RKO (cell line): Measurements from ENCODE around the gene RPGRIP1L.
A peak's percentile ranks its signal among the peaks of the same experiment; 100 is the strongest.
"Not testable (repeated sequence)": the region's sequence is repeated elsewhere in the genome, so short reads cannot be mapped to it uniquely, and the experiment has no call there.

ENCODE experiments used
- DNase-seq: peaks from one replicate; pipeline ENCODE4 v3.0.0-alpha.2; 2016; ENCODE audit warnings: low spot score

The RPGRIP1L gene

DNA sequence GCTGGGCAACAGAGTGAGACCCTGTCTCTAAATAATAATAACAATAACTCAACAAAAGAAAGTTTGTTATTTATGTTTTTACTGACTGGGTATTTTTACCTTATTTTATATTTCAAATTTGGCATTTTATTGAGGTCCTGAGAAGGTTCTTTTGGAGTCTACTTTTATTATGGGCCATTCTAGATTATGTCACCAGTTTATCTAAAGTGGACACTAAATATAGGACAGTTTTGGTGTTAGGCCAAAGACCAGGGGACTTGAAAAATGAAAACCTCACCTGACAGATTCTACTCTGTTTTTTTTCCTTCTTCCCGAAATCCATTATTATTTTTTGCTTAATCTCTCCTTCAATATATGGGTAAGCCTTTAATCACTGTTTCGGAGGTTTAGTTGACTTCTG, 8.4 kb upstream of the RPGRIP1L start:
- DNase-seq: no peak

DNA sequence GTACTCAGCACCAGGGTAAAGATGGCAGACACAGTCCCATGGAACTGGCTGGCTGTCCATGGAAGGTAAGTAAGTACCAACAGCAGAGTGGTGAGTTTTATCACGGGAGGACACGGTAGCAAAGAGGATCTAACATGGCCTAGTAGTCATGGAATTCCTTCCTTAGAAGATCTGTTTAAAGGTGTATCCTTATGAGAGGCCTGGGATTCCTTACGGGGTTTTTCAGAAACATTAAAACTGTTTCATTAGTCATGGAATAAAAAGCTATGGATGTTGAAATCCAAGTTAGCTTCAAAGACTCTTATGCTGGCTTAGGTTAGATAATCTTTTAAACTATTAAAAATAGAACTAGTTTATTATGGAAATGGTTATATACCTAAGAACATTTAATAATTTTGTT, 7.7 kb upstream of the RPGRIP1L start:
- DNase-seq: no peak

DNA sequence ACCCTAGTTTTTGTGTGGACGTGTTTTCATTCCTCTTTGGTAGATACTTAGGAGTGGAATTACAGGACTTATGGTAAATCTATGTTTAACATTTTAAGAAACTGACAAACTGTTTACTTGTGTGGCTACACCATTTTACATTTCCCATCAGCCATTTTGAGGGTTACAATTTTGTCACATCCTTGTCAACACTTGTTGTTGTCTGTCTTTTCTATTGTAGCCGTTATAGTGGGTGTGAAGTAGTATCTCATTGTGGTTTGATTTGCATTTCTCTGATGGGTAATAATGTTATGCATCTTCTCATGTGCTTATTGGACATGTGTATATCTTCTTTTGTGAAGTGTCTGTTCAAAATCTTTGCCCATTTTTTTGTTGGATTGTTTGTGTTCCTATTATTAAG, 4.8 kb upstream of the RPGRIP1L start:
- DNase-seq: no peak

DNA sequence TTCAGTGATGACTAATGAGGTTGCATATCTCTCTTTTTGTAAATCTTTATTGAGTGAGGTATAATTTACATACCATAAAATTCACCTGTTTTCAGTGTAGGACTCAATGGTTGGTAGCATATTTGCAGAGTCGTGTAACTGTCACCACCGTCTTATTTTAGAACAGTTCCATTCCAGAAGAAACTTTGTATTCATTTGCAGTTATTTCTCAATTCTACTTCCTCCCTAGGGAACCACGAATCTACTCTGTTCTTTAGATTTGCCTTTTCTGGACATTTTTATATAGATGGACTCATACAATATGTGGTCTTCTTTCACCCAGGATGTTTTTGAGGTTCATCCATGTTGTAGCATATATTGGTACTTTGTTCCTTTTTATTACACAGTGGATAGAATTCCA, 4.0 kb upstream of the RPGRIP1L start:
- no peak for DNase-seq

DNA sequence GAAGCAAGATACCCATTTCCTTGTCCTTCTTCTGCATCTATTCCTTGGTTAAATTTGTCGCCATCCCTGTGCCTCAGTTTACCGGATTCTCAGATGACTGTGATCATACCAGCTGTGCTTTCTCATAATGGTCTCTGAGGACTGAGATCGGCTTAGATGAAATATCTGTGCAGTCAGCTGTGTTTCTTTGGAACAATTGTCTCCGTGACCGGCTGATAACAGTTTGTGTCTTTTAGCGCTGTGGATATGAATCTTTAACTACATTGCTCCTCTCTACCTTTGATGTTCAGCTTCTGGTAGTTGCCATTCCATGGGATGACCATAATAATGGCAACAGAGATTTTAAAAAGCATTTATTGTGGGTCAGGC, 770 bp upstream of the RPGRIP1L start:
- no peak for DNase-seq

DNA sequence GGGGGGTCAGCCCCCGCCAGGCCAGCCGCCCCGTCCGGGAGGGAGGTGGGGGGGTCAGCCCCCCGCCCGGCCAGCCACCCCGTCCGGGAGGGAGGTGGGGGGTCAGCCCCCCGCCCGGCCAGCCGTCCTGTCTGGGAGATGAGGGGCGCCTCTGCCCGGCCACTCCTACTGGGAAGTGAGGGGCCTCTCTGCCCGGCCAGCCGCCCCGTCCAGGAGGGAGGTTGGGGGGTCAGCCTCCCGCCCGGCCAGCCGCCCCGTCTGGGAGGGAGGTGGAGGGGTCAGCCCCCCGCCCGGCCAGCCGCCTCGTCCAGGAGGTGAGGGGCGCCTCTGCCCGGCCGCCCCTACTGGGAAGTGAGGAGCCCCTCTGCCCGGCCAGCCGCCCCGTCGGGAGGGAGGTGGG, 5.4 kb downstream of the RPGRIP1L start:
- not testable (repeated sequence) for DNase-seq

DNA sequence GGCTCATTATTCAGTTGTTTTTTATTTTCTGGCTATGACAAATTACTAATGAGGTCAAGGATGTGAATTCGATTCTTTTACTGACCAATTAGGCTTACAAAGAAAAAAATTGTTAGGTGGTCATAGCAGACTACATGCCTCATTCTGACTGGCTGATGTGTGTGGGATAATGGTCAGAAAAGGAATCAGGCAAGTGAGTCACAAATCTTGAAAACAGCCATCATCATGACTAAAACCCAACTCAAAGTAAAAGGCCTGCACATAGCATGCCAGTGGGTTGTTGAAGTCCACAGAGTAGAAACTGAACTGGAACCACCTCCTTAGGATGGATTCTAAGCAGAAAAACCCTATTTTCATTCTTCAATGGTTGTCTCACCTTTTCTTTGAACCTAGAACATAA, 8.6 kb downstream of the RPGRIP1L start:
- DNase-seq: peak; percentile 66

DNA sequence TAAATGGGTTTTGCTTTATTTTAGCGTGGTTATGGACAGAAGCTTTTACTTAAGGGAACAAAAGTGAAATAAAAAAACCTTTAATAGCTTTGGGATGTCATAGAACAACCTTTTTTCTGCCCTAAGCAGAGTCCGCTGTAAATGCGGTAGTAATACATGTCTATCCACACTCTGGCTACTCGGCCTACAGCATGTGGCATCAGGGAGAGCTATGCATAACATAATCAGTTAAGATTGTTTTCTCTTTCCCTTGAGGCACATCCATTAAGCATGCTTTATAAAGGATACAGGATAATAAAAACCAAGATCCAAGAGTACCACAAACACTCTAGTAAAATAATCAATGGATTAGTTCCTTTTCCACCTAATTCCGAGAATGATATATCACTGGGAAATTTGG, 10.3 kb downstream of the RPGRIP1L start:
- no peak for DNase-seq

DNA sequence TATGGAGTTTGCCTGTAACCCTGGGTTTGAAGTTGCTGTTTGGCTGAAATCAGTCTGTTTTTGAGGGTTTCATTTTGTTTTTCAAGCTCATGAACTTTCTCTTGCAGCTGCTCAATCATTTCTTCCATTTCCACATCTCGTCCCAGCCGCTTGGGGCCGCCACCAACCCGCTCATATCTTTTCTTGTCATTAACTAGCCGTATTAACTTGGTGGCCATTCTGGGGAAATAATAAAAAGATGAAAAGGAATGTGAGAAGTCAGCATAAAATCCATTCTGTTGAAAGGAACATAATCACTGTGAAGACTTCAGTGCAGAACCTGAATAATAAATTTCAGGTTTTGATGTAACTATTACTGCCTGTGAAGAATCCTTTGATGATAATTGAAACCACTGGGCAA, 11.5 kb downstream of the RPGRIP1L start:
- no peak for DNase-seq

DNA sequence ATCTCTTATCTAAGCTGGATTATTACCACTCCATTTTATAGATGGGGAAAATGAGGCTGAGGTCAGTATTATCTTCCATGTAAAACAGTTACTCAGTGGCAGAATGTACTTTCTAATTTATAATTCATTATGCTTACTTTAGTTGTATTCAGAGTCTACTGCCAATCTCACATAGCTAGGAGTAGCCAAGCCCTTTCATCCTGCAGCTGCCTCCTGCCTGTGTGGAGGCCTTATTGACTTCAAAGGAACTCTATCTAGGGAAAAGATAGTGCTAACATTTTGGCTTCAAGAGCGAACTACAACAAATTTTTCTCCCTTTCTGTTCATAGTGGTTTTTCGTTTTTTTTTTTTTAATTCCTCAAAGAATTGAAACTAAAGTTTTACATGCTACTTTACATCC, 12.9 kb downstream of the RPGRIP1L start:
- no peak for DNase-seq

DNA sequence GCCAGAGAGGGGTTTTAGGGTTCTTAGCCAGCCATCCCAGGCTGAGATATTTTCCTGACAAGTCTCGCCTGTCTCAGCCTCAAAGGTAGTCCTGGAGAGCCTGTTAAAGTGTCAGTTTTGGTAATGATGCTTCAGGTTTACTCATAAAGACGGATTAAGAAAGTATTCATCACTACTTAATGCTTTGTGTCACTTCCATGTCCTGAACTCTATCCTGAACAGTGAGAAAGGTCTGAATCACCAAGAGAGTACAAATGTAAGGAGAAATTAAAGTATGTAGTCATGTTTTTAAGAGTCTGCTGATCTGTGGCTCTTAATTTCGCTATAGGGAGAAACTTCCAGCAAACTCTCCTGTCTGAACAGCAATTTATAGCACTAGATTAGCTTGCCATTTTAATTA, 14.0 kb downstream of the RPGRIP1L start:
- DNase-seq: peak; percentile 61

DNA sequence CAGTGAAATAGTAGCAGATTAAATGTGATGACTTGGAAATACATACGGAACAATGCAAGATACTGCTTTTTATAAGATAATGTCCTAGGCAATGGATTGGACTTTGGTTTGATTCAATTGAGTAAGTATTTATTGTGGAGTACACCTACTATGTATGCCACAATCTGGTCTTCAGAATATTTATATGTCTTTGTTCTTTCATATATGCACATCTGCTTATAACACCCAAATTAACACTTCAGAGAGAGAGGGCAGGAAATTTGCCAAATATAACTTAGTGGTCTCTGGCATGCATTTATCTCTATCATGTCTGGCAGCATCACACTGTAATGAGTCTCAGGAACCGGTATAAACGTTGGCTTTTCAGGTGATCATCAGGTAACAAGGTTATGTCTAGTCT, 16.9 kb downstream of the RPGRIP1L start:
- no peak for DNase-seq

DNA sequence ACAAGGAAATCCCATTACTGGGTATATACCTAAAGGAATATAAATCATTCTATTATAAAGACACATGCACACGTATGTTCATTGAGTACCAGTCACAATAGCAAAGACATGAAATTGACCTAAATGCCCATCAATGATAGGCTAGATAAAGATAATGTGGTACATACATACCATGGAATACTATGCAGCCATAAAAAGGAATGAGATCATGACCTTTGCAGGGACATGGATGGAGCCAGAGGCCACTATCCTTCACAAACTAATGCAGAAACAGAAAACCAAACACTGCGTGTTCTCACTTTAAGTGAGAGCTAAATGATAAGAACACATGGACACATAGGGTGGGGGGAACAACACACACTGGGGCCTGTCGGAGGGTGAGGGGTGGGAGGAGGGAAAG, 18.3 kb downstream of the RPGRIP1L start:
- DNase-seq: not testable (repeated sequence)

DNA sequence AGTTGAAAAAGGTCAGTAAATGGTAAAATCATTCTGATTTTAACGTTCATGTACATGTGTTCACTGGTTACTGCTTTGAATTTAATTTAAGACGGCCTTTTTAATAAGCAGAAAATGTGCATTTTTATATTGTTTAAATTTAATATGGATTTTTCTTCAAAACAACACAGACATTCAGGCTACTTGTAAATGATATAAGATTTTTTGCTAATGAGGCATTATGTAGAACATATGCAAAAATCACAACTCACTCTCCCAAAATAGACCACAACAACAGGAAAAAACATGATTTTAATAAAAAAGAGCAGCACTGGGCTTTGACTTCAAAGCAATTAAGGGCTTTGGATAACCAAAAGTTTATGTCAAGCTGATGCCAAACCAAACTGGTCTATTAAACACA, 22.3 kb downstream of the RPGRIP1L start:
- DNase-seq: no peak

DNA sequence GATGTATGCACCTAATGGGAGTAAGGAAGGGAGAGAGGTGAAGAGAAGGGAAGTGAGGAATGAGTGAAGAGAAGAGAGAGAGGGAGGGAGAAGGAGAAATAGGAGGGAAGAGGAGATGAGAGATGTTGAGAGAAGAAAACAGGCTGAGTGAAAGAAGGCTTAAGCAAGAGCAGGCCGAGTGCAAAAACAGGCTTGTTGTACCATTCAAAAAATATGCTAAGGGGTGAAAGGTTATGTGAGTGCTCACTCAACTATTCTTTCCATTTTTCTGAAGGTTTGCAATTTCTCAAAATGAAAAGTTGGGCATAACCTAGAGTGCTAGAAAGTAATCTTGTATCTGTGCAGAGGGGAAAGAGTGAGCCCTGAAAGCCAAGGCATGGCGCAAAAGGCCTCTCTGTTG, 22.9 kb downstream of the RPGRIP1L start:
- DNase-seq: no peak

DNA sequence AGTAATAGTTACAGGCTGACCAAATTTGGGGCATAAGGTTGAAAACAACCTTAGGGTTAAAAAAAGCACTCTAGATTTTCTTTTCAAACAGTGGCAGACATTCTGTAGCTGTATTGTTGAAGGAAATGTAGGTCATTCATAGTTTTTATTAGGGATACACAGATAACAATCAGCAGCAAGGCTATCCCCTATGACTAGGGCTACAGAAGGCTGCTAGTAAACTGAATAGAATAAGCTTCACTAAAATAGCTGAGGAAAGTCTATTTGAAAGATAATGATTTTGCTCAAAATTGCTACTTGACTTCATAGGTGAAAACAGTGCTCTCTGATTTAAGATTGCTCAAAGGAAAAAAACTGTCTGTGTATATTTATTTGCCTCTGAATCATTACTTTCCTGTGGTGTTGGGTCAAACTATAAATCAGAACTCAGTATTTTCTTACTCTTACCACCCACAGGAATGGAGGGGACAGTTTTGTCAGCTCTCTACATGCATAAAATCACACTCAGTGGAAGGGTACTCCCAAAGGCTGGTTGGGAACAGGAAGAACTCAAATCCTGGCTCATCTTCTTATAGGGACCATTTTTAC, 24.8 kb downstream of the RPGRIP1L start:
- DNase-seq: no peak

DNA sequence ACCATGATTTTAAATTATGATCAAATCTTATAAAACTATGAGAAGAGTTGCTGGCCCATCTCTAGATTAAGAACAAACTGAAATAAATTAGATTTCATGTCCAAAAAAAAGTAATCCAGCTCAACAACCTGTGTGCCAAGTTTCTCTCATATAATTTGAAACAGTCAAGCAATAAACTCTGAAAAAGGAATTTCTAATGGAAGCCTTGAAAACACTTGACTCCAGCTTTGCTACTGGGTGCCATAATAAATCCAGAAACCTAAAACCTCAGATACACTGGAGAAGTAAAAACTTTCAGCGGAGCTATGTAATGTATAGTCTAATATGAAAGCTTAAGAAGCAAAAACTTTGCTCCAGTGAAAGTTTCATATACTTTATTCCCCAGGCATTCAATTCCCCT, 25.5 kb downstream of the RPGRIP1L start:
- no peak for DNase-seq

DNA sequence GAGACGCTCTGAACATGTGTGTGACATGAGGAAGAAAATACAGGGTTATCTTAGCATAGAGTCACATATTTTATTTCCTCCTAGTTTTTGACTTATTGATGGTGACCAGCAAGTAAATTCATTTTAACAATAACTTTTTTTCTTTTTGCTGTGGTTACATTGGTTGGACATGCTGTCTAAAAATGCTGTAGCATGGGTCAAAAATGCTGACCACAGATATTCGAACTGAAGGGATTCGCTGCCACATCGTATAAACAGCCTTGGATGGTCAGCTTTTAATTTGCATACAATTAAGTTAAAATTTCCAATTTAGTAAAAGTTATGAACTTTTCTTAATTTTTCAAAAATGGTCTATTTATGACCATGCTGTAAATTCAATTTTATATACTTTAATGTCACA, 30.5 kb downstream of the RPGRIP1L start:
- no peak for DNase-seq

DNA sequence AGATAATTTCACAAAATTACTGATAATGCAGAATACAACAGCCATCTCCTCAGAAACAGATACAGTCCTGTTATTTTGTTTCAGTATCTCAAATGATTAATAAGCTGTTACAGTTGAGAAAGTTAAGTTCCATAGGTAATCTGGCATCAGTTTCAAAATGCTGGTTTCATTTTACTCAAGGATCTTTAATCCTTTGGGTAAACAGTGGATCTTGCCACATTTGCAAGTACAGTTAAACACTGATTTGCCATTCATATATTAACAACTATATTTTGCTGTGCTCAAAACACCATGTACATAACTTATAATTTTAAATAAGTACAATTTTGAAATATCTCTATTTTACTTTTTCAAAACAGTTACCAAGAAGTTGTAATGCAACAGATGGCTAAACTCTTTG, 31.2 kb downstream of the RPGRIP1L start:
- DNase-seq: no peak

DNA sequence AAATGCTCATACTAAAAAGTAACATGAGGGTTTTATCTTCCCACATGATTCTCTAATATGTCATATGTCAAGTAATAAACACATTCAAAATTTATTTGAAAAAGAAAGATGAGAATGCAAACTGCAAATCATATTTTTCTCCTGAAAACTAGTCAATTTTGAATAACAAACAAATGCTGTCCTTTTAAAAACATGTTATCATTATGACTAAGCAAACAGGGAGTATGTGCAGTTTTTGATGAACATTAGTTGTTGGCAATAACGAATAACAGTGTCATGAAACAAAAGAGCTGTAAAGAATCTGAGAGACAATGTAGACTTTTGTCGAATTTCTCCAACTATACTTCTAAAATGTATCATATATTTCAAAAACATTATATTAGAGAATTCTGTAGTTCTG, 34.8 kb downstream of the RPGRIP1L start:
- DNase-seq: no peak

DNA sequence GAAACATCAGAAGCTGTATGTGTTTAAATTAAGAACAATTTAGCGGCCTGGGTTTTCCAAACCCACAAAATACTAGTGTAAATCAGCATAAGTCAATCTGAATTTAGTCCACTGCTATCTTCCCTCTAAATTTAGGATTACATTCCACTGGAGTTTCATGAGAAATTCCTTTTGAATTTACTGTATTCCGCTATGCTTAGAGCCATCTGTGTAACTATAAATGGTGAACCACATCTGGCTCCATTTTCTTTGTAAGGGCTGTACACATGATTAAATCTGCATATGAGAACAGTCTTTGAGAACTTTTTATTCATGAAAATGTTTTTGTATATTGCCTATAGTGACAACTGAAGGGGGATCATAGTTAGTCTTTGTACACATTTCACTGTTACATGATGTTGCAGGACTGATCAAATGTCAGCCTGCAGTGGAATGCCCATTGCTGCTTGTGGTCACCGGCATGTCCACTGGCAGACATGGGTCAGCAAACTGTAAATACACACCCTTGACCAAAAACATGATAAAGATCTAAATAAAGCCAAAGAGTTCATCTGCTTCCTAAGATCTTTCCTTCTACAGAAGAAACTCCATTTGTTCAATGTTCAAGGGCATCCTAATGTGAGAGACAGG, 36.8 kb downstream of the RPGRIP1L start:
- no peak for DNase-seq

DNA sequence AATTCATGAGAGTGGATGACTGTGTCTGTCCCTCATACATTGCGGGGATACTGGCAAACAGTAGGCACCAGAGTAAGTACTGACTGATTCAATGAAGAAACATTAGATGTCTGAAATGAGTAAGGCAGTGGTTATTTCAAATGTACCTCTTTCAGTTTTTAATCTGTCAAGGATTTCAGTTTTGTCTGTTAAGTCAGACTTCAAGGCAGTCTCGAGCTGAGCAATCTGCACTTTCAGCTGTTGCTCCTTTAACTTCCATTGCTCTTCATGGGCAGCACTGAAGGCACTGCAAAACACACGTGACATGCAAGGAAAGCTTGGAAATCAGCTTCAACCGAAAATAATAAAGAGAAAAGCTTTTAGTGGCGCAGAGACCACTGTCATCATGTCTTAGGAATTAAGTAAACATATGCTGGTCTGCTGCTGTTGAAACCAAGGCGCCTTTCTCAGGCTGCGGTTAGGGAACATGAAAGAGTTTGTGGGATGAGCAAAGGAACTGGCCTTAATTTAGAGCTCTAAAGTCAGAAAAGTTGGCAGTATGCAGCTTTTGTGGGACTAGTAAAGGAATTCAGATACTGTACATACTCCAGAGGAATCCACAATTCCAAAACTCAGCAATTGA, 38.8 kb downstream of the RPGRIP1L start:
- no peak for DNase-seq

DNA sequence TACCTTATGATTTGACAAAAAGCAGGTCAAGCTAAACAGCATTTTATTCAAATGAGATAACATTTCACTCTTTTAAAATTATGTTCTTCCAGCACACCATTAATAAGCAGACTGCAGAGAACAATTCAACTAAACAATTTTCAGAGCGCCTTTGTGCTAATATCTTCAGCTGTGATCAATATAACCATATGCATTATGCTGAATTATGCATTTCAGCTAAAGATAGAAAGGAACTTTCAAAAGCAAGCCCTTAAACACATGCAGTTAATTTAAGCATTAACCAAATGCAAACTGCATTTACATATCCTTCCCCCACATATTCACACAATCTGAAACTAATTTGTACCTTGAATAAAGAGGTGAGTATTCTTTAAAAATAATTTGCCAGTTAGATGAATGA, 41.6 kb downstream of the RPGRIP1L start:
- no peak for DNase-seq

DNA sequence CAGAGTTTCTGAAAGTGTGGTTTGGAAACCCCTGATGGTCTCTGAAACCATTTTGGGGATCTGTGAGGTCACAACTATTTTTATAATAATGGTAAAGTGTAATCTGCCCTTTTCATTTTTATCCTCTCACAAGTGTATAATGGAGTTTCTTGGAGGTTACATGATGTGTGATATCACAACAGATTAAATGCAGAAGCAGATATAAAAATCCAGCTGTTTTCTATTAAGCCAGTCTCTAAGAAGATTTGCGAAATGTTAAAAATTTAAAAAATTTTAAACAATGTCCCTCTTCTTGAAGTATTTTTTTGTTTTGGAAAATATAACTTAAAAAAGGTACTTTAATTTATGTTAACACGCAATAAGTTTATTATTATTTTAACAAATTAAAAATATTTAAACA, 48.7 kb downstream of the RPGRIP1L start:
- DNase-seq: no peak
